Stimulated activated naive CD4-positive, alpha-beta T cell (primary cell): ENCODE data around the gene SMIM5.

Experiments
- DNase-seq, 6 experiments: peaks; one replicate each; lab custom pipeline; 2025; lab: John Stamatoyannopoulos, UW

The SMIM5 gene

DNA sequence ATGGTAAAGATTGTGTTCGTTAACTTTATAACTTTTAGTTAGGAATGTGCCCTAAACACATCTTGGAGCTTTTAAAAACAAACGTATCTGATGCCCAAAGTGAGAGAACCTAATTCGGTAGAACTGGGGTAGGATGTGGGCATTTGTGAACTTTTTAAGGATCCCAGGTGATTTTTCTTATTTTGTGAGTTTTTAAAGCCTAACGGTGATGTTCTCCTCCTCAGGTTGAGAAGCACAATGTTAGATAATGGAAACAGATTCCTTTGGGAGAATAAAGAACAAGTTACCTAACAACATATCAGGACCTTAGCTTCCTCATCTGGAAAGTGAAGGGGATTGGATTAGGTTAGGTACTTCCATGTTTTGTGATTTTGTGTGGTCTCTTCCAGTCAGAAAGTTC lies 34.6 kb downstream of the SMIM5 start:
- DNase-seq, result no peak

DNA sequence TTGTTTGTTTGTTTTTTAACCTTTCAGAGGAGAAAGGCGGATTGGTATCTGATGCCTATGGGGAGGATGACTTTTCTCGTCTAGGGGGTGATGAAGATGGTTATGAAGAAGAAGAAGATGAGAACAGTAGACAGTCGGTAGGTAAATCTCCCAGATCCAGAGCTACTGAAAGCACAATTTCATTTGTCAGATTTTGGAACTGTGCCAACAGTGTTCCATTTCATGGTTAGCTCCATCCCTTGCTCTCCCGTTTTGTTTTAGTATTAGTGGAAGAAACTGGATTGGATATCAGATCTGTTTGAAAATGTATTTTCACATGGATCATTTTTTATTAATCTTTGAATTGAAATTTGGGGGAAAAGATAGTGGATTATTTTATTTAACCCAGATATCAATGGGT lies 35.3 kb downstream of the SMIM5 start:
- no peak for DNase-seq

DNA sequence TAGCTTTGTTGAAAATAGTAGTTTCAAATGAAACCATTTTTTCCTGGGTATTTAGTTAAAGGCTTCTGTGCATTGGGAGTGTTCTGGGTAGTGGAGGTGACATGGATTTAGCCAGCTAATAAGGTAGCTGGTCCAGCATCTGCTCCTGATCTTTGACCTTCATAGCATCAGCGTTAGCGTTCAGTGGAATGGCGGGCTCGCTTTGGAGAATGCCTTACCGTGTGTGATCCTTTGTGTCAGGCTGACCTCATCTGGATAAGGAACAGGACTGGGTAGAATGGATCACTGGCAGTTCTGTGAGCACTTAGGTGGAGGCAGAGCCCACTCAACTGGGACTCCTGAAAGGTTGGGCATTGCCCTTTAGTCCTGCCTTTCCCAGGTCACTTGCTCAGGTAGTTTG lies 37.6 kb downstream of the SMIM5 start:
- DNase-seq, result no peak

DNA sequence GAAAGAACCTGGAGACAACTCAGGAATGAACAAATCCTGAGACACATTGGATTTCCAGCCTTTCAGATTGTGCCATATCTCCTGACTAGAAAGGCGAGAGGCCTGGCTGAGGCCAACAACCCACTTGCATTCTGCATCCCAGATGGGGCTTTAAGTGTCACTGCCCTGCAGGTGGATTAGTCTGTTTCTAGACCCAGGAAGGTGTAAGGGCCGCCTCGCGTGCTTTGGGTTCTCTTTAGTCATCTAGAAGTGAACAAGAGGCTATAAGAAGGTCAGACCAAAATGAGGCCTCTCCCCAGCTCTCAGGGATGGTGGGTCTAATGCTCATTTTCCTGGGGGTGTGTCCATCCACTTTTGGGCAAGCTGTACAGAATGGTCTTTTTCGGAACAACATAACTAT lies 38.8 kb downstream of the SMIM5 start:
- DNase-seq, result no peak

DNA sequence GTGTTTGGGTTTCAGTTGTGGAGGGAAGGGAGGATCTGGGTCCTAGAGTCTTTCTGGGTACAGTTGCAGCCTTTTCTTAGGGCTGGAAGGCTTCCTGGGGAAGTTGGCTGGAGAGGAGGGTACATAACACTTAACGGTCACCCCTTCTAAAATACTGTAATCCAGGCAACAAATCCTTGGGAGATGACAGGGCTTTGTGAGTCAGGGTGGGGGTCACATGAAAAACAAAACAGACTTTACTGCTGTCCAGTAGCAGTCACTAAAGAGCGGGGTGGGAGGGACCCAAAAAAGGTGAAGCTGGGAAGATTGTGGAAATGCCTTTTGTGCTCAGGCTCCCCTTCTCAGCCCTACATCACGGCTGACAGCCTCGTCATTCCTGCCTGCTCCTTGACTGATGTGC lies 40.3 kb downstream of the SMIM5 start:
- no peak for DNase-seq

DNA sequence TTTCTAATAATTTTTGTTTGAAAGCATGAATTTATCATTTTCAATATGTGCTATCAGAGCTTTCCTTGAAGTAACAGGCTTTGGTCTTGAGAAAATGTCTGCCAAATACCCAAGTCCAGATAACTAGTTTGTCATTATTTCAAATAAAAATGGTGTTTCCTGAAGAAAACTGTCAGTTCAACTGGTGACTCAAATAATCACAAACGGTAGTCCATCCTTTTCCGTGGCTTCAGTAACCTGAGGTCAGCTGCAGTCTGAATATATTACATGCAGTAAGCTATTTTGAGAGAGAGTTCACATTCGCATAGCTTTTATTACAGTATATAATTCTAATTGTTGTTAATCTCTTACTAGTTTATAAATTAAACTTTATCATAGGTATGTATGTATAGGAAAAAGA lies 43.2 kb downstream of the SMIM5 start:
- DNase-seq, result no peak

DNA sequence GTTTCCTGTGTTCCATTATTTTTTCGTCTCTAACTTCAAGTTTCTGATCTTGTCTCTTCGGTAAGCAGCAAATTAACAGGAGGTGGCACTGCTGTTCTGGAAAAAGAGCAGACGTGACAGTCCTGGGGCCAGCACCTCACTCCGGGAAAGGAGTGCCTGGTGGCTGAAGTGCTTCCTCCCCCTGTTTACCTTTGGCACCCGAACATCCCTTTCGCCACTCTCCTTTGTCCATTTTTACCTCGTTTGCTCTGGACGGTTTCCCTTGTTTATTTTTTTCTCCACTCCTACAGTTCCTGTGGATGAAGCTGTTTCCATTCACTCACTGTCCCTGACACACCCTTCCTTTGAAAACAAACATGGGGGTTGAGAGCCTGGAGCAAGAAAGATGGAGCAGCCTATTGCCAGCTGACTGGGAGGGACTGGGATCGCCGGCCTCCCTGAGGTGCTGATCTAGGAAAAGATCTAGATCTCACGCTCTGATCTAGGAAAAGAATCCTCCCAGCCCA lies 46.5 kb downstream of the SMIM5 start:
- no peak for DNase-seq

DNA sequence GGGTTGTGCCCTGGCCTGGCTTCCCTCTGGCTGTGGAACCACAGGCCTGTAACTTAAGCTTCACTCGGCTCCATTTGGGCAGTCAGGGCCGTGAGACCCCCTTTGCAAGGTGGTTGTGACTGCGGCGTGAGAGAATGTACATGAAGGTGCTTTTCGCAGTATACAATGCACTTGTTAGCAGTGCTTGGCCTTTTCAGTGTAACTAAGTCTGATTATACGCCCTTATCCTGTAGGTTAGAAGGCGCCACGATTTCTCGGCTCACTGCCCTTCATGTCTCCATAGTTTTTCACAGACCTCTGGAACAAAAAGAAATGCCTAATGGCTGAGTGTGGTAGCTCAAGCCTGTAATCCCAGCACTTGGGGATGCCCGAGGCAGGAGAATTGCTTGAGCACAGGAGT lies 47.2 kb downstream of the SMIM5 start:
- no peak for DNase-seq

DNA sequence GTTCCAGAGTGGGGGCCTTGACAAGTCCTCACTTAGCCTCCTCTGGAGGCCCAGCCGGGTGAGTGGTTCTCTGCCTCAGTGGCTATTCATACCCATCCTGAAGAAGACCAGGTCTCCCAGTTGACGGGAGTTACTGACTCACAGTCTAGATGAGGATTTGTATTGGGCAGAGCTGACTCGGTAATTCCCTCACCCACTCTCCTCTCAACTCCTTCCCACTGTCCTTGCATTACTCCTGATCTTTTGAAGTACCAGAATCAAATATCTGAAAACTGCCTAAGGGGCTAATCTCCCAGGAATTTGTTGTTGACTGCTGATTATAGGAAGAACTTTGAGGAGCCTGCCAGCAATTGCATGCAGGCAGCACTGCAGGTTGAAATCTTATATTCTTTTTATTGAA lies 48.1 kb downstream of the SMIM5 start:
- DNase-seq, result no peak

DNA sequence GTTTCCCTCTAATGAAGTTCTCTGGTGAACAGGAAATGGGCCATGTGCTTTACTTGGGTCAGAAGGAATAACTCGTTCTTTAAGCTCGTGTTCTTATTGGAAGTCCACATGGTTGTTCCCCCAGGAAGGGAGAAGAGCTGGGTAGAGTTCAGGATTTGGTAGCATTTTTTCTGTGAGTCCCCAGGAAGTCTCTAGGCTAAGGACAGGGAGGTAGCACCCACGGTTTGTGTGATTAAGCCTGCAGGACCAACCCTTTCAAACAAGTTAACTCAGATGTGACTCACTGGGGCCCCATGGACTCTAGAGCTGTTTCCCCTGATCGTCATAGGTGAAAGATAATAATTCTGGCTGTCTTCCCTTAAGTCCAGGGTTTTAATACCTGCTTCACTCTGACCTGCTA lies 50.3 kb downstream of the SMIM5 start:
- DNase-seq, result no peak

DNA sequence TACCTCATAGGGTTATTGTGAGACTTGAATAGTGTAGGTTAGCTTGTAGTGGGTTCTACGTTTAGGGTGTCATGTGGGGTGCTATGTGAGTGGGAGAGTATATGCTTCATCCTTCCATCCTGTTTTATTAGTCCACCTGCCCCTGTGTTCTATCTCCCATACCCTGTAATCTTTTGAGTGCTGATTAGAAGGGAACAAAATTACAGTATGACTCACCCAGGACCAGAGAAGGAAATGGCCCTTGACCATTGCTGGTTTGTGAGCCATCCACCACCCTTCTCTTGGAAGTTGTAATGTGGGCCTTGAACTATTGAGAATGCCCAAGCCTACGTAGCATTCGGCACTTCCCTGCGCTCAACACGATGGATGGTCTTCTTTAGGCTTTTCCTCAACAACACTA lies 51.0 kb downstream of the SMIM5 start:
- DNase-seq, result no peak

DNA sequence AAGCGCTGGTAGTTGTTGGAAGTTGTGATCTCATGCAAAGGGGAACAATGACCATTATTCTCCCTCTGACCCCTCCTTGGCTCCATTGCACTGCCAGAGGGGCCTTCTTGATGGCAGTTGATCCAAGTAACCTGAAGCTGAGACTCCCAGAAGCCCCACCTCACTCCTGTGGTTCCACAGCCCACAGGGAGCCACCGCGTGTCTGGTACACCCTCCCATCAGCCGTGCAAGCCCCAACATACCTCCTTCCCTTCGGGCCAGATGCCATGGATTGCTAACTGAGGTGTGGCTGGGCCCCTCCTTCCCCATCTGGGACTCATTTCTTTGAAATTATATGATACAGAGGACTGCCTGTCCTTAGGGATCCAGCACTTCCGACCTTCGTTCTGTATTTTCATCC lies 51.7 kb downstream of the SMIM5 start:
- no peak for DNase-seq

DNA sequence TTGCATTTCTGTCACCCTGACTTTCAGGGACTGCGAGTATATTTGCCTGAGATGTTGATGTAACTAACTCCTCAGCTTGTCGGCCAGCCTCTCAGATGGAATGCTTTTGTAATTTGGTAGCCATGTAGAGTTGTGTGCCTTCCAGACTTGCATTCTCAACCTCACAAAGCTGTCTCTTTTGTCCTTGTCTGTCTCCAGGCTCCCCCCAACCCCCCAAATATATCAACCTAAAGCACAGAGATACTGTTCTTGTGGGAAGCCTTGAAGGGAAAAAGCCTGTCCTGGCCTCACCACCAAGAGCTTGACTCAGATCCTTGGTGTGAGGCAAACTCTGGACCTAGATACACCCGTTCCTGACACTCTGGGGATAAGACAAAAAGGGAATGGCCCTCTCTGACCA lies 52.3 kb downstream of the SMIM5 start:
- no peak for DNase-seq

DNA sequence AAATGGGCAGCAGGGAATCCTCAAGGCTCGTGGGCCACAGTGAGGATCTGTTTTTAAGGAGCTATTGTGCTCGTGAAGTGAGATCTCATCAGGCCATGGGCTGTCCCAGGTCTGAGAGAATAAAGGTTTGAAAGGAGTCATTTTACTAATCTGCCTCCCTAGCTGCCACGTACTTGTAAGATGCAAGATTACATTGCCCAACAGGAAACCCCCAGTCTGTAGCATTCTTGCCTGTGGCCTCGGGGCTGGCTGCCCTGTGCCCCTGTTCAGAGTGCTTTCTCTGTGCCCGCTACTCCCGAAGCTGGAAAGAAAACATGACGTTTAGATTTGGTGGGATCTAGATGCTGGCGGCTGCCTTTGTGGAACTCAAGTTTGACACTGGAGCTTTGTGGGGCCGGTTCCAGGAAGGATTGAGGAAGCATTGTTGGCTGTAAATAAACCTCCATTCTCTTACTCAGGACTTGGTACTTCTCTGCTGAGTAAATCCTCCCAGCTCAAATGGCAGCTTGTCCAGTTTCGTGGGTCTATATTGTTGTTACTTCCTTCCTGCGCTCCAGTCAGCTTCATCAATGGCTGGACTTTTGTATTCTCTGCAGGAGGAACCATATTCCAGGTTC lies 55.1 kb downstream of the SMIM5 start:
- no peak for DNase-seq

DNA sequence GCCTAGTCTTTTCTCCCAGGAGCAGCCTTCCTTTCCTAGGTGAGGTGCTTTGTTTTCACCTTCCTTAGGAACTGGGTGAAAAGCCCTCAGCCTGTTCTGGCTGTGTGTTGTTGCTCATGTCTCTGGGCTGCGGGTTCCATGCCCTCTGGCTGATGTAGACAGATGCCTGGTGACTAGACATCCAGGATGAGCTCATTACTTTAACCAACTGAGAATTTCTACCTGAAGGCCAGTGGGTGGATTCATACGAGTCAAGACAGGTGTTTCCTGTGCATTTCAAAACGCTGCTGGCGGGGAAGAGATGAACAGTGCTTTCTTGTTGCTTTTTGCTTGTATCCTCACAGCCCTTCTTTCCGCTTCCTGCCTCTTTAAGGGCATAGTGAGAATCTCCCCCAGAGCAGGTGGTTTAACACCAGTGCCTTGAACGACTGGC lies 56.2 kb downstream of the SMIM5 start:
- DNase-seq, result peak in 5 of 6 experiments; percentile 35 to 83 (median 79)
